ENCODE results near the gene GPATCH2L.

The GPATCH2L gene

GRCh38 chr14:76129851-76130576, 21.7 kb upstream of the GPATCH2L start:
- no peaks in the 10 kb centered on the region for H3K79me2 ChIP-seq (ENCODE audit: insufficient read depth, low read length)
- H3K27me3 ChIP-seq (ENCODE audit: low read length), result no peaks in the 10 kb centered on the region; the same call in 1 of the 2 replicates
- H3K9ac ChIP-seq (ENCODE audit: low read length), result no peak overlapping the region

GRCh38 chr14:76131071-76131965, 20.4 kb upstream of the GPATCH2L start:
- no peak overlapping the region for H2AFZ ChIP-seq (ENCODE audit: low read depth, low read length, severe bottlenecking)
- H3K9me3 ChIP-seq (ENCODE audit: insufficient read depth, low read length), result no peaks in the 10 kb centered on the region
- TF ChIP-seq EZH2phosphoT487 (conservative IDR thresholded peaks at IDR 0.05; ENCODE audit: low read length) (no peak), CTCF (IDR thresholded peaks at IDR 0.05; ENCODE audit: insufficient read depth, low read length, poor library complexity, severe bottlenecking) (no peak)
- no peaks in the 10 kb centered on the region for H4K20me1 ChIP-seq (ENCODE audit: low read depth, low read length)
- no peak overlapping the region for H3K4me2 ChIP-seq (ENCODE audit: low read depth, low read length, poor library complexity, severe bottlenecking)
- no peaks in the 10 kb centered on the region for H3K36me3 ChIP-seq (ENCODE audit: low read length)
- H3K4me3 ChIP-seq (ENCODE audit: insufficient read depth, low read length, poor library complexity, severe bottlenecking), result no peak overlapping the region
- no peaks in the 10 kb centered on the region for H3F3A ChIP-seq (ENCODE audit: insufficient read depth)
- no peaks in the 10 kb centered on the region for H3K9me2 ChIP-seq (replicated peaks; ENCODE audit: insufficient read depth, low read length)
- no peaks in the 10 kb centered on the region for H3K79me2 ChIP-seq (ENCODE audit: insufficient read depth, low read length)
- H3K27me3 ChIP-seq (ENCODE audit: low read length), result no peaks in the 10 kb centered on the region; the same call in 1 of the 2 replicates
- no peak overlapping the region for H3K27ac ChIP-seq (ENCODE audit: low read depth, low read length)
- H3K9ac ChIP-seq (ENCODE audit: low read length), result no peak overlapping the region

More at GRCh38 chr14:76129851-76130576, 21.7 kb upstream of the GPATCH2L start:
- Histone ChIP-seq H3K36me3 (ENCODE audit: low read length) (no peaks in the 10 kb centered on the region), H3K27ac (ENCODE audit: low read depth, low read length) (no peak overlapping the region), H3F3A (ENCODE audit: insufficient read depth) (no peaks in the 10 kb centered on the region), H2AFZ (ENCODE audit: low read depth, low read length, severe bottlenecking) (no peak overlapping the region), H3K9me3 (ENCODE audit: insufficient read depth, low read length) (no peaks in the 10 kb centered on the region), H3K4me2 (ENCODE audit: low read depth, low read length, poor library complexity, severe bottlenecking) (no peak overlapping the region), H3K9me2 (replicated peaks; ENCODE audit: insufficient read depth, low read length) (no peaks in the 10 kb centered on the region), H3K4me3 (ENCODE audit: insufficient read depth, low read length, poor library complexity, severe bottlenecking) (no peak overlapping the region), H4K20me1 (ENCODE audit: low read depth, low read length) (no peaks in the 10 kb centered on the region)
- TF ChIP-seq CTCF (IDR thresholded peaks at IDR 0.05; ENCODE audit: insufficient read depth, low read length, poor library complexity, severe bottlenecking) (no peak), EZH2phosphoT487 (conservative IDR thresholded peaks at IDR 0.05; ENCODE audit: low read length) (no peak)

- TF ChIP-seq EZH2phosphoT487 (conservative IDR thresholded peaks at IDR 0.05; ENCODE audit: low read length) (no peak), CTCF (IDR thresholded peaks at IDR 0.05; ENCODE audit: insufficient read depth, low read length, poor library complexity, severe bottlenecking) (no peak)
- no peaks in the 10 kb centered on the region for H4K20me1 ChIP-seq (ENCODE audit: low read depth, low read length)
- H3K9me2 ChIP-seq (replicated peaks; ENCODE audit: insufficient read depth, low read length), result no peaks in the 10 kb centered on the region
- H3K9ac ChIP-seq (ENCODE audit: low read length), result no peak overlapping the region
- H3K79me2 ChIP-seq (ENCODE audit: insufficient read depth, low read length), result no peaks in the 10 kb centered on the region
- no peaks in the 10 kb centered on the region for H3K9me3 ChIP-seq (ENCODE audit: insufficient read depth, low read length)
- H3K4me3 ChIP-seq (ENCODE audit: insufficient read depth, low read length, poor library complexity, severe bottlenecking), result no peak overlapping the region
- H3K4me2 ChIP-seq (ENCODE audit: low read depth, low read length, poor library complexity, severe bottlenecking), result no peak overlapping the region
- no peaks in the 10 kb centered on the region for H3F3A ChIP-seq (ENCODE audit: insufficient read depth)
- no peaks in the 10 kb centered on the region; the same call in 1 of the 2 replicates for H3K27me3 ChIP-seq (ENCODE audit: low read length)
- no peak overlapping the region for H2AFZ ChIP-seq (ENCODE audit: low read depth, low read length, severe bottlenecking)
- no peak overlapping the region for H3K27ac ChIP-seq (ENCODE audit: low read depth, low read length)
- no peaks in the 10 kb centered on the region for H3K36me3 ChIP-seq (ENCODE audit: low read length)
These were observed 18.6 kb upstream of the GPATCH2L start for GRCh38 chr14:76133103-76133502.

All from SU-DHL-6 (cell line).